GM18526 (cell line): ENCODE data around the gene ADGRG3.

ENCODE experiments used
- POLR2A ChIP-seq: IDR thresholded peaks from 3 replicates; pipeline ENCODE4 v1.6.1; 2011; ENCODE audit not compliant: insufficient read length; ENCODE audit errors: extremely low read depth

Gene ADGRG3

DNA sequence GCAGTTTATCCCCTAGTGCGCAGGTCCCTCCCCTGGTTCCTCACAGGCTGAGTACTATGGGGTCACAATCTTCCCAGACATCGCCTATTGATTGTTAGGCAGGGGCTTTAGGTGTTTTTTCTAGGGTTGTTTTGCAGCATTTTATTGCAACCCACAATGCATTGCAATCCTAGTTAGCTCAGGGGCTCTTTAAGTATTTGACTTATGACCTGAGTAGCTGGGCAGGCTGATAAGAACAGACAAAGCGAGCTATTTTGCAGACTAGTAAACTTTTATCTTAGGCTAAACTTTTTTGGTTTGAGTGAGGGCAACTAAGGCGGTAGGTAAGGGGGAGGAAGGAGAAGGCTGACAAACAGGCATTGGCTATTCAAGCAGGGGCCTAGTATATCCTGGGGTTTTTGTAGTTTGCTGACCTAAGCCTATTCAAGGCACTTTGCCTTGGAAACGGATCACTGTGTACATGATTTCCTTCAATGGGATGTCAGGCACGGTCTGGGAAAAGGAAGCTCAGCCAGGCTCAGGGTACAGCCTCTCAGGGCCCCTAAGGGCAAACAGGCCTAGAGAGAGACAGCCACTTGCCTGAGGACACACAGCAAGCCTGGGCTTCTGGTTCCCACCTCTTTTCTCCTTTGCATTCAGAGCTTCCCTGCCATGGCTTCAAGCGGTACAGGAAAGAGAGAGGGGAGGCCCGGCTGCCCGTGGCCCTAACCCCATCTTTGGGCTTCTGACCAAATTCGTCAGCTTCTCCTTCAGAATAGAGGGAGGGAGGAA, 32.9 kb downstream of the ADGRG3 start:
- no peak for TF ChIP-seq POLR2A

DNA sequence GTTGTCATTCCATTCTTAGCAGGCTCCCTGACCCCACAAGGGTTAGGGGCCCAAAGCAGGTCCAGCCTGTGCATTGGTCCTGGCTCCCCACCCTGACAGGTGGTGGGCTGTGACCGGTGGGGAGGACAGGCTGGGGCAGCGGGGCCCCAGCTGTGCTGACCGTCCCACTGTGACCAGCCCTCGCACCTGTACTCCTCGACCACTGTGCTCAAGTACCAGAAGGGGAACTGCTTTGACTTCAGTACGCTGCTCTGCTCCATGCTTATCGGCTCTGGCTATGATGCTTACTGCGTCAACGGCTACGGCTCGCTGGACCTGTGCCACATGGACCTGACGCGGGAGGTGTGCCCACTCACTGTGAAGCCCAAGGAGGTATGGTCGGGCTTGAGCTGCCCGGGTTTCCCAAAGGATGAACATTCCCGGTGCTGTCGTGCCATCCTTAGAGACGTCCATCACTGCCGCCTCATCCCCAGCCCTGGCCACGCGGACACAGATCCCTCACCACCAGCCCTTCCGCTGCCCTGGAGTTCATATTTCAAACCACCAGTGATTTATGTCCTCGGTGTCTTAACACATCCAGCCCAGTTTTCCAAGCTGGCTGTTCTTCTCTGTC, 33.8 kb downstream of the ADGRG3 start:
- no peak for TF ChIP-seq POLR2A

DNA sequence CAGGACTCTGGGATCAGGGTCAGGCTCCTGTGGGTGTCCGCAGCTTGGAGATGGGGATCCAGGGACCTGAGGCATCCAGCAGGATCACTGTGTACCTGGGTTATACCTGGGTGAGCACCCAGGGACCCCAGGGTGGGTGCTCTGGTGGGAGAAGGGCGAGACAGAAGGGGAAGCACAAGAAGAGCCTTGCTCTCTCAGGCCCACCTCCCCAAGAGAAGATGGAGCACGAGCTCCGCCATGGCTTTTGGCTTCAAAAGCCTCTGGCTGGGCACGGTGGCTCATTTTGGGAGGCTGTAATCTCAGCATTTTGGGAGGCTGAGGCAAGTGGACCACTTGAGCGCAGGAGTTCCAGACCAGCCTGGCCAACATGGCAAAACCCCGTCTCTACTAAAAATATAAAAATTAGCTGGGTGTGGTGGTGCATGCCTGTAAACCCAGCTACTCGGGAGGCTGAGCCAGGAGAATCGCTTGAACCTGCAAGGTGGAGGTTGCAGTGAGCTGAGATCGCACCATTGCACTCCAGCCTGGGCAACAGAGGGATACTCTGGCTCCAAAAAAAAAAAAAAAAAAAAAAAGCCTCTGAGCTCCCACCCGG, 35.4 kb downstream of the ADGRG3 start:
- no peak for TF ChIP-seq POLR2A

DNA sequence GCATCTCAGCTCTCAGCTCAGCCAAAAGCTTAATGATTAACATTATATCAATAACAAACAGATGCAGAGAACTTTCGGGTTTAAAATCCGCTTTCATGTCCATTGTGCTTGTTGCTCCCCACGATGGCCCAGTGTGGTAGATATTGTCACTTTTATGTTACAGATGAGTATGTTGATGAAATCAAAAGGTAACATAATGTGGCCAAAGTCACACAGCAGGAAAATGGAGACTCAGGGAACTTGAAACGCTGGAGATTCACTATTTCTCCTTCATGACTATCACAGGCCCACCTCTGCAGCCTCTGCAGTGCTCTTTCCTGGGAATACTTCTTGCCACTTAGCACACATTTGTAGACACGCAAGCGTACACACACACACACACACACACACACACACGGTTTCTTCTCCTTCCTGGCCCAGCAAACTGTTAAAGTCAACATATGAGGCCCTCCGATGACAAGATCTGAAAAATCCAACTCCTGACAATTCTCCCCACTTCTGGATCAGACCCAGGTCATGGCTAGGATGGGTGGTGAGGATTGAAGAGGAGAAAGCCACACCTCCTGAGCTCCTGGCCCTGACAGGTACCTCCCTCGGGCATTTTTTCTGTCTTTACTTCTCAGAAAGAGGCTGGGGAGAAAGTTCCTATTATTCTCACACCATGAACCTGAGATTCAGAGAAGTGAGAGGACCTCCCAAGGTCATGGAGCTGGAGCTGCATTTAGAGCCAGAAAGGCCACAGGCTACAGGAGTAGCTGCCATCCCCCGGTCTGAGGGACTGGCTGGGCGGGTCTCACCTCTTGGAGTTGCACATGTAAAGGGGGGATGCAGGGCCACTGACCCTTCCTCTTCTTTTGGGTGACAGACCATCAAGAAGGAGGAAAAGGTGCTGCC, 36.2 kb downstream of the ADGRG3 start:
- no peak for TF ChIP-seq POLR2A

DNA sequence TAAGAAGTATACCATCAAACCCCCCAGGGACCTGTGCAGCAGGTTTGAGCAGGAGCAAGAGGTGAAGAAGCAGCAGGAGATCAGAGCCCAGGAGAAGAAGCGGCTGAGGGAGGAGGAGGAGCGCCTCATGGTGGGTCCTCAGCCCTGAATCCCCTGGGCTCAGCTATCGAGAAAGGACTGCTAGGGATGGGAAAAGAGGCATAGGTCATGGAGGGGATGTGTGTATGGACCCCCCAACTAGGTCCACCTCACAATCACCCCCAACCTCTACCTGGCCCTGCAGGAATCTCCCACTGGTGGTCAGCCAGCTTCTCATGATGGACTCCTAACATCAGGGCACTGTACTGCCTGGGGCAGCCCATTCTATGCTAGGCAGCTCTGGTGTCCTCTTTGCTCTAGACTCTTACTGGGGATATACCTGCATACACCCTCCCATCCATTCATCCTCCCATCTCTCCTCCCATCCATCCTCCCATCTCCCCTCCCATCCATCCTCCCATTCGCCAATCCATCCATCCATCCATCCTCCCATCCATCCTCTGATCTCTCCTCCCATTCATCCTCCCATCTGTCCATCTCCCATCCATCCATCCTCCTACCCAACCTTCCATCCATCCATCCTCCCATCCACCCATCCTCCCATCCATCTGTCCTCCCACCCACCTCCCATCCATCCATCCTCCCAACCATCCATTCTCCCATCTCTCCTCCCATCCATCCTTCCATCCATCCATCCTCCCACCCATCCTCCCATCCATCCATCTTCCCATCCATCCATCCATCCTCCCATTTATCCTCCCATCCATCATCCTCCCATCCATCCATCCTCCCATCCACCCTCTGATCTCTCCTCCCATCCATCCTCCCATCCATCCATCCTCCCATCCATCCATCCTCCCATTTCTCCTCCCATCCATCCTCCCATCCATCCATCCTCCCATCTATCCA, 37.1 kb downstream of the ADGRG3 start:
- no peak for TF ChIP-seq POLR2A

DNA sequence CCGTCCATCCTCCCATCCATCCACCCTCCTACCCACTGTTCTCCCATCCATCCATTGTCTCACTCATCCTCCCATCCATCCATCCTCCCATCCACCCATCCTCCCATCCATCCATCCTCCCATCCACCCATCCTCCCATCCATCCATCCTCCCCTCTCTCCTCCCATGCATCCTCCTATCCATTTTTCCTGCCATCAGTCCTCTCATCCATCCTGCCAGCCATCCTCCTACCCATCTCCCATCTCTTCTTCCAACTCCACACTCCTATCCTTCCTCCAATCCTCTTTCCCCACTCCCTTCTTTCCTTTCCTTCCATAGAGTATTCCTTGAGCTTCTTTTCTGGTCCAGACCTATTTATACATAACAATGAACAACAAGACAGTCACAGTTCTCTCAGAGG, 38.6 kb downstream of the ADGRG3 start:
- TF ChIP-seq POLR2A, result no peak

DNA sequence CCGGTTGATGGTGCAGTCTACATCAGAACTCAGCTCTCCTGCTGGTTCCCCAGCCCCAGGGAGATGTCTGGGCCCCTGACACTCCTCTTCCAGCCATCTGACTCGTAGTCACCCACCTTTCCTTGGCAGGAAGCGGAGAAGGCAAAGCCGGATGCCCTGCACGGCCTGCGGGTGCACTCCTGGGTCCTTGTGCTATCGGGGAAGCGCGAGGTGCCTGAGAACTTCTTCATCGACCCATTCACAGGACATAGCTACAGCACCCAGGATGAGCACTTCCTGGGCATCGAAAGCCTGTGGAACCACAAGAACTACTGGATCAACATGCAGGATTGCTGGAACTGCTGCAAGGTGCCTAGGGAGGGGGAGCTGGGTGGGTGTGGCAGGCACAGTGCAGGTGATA, 39.2 kb downstream of the ADGRG3 start:
- no peak for TF ChIP-seq POLR2A

DNA sequence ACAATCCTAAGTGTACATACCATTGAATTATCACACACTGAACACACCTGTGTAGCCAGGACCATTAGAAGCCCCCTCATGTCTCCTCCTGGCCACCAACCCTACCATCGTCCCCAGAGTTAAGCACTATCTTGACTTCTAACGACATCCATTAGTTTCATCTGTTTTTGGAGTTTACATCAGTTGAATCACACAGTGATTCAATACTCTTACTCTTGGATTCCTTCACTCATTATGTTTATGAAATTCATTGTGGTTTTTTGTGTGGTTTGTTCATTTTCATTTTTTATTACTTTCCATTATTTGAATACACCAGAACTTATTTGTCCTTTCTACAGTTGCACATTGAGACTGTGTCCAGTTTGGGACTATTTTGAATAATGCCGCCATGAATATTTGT, 40.1 kb downstream of the ADGRG3 start:
- no peak for TF ChIP-seq POLR2A

DNA sequence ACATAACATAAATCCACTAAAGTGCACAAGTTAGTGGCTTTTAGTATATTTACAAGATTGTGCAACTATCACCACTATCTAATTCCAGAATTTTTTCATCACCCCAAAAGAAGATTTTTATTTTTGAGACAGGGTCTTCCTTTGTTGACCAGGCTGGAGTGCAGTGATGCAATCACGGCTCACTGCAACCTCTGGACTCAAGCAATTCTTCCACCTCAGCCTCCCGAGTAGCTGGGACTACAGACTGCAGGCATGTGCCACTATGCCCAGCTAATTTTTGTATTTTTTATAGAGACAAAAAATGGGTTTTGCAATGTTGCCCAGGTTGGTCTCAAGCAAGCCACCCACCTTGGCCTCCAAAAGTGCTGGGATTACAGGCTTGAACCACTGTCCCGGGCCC, 41.6 kb downstream of the ADGRG3 start:
- TF ChIP-seq POLR2A, result no peak

DNA sequence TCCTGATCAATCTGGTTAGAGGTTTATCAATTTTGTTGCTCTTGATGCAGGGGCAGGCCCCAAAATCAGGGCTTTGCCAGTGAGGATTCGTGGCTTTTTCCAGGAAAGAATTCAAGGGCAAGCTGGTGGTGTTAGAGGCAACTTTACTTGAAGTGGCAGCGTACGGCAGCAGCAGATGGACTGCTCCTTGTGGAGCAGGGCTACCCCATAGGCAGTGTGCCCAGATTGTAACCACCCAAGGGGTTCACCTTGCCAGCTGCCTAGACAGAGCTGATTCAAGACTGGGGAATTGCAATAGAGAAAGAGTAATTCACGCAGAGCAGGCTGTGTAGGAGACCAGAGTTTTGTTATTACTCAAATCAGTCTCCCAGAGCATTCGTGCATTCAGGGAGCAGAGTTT, 43.2 kb downstream of the ADGRG3 start:
- no peak for TF ChIP-seq POLR2A

DNA sequence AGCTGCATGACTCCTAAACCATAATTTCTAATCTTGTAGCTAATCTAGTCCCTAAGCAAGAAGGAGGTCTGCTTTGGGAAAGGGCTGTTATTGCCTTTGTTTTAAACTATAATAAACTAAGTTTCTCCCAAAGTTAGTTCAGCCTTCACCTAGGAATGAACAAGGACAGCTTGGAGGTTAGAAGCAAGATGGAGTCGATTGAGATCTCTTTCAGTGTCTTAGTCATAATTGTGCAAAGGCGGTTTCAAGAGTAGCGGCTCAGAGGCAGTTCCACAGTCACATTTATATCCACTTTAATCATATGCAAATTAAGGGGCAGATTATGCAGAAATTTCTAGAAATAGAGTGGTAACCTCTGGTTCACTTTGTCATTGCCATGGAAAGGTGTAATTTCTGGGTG, 43.9 kb downstream of the ADGRG3 start:
- TF ChIP-seq POLR2A, result no peak

DNA sequence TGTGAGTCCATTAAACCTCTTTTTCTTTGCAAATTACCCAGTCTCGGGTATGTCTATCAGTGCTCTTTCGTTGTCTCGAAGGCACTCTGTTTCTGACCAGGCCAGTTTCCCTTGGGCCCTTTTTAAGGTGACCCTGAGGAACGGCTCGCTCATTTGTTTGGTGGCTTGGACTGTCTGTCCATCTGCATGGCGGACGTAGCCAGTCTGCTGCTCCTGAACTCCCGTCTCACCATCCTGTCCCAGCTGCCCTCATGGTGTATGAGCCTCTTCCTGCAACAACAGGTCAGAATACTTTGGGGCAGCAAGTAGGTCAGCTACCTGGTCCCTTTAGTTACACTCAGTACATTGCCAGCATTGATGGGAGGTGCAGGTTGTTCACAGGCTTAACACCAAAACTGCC, 45.5 kb downstream of the ADGRG3 start:
- TF ChIP-seq POLR2A, result no peak

DNA sequence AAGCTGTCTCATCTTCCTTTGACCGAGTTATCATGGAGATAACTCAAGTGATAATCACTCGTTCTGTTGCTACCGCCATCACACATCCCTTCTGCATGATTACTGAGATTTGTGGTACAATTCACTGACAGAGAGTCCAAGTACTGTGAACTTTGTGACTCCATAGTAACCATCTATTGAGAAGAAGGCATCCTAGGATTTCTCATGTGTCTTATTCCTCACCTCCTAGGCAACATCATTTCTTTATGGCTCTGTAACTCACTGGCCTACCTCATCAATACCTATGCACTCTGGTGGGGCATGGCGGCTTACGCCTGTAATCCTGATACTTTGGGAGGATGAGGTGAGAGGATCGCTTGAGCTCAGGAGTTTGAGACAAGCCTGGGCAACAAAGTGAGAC, 45.9 kb downstream of the ADGRG3 start:
- no peak for TF ChIP-seq POLR2A

DNA sequence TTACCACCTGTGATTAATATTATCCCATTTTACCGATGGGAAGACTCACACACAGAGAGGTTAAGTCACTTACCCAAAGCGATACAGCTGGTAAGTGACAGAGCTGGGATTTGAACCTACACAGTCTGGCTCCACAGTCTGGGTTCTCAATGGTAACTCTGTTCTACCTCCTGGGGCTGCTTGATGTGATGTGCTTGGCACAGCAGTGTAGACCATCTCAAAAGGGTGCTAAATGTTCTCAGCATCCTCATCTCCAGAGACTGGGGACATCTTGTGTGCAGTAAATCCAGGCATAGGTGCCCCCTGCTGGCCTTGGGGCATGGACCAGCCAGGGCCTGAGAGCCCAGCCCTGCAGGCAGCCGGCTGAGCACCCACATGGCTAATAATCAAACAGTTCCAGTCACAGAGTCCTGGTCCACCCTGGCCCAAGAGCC, 52.1 kb downstream of the ADGRG3 start:
- no peak for TF ChIP-seq POLR2A

DNA sequence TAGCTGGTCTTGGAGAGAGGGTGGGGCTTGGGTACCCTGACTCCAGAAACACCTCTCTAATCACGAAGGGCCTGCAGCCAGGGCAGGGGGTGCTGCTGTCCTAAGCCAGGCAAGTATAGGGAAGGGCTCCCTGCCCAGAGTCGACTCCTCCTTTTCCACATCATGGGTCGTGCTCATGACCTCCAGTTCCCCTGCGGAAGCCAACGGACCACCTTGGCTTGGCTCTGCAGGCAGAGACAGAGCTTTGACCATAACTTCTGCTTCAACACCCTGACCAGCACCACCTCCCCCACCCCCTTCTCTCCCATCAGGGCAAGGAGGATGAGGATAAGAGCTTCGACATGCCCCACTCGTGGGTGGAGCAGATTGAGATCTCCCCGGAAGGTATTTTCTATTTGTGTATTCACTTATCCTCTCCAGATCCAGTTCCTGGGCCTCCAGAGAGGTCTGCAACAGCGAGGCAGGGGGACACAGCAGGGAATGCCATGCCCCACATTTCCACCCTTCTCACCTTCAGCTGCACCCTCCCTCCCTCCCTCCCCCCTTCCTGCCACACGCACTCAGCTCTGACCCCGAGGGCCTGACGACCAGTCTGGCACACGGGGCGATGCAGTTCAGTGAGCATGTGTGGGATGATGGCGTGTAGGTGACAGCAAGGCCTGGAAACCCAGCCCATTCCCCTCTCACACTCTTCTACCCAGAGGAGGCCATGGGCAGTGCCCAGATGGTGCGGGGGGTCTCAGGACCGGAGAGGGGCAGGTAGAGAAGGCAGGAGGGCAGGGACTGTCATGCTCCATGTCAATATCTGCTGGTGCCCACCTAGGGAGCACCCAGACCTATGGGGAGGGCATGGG, 53.5 kb downstream of the ADGRG3 start:
- no peak for TF ChIP-seq POLR2A
